ENCODE data around the gene KRTAP7-1.

The KRTAP7-1 gene

GRCh38 chr21:30829659-30830058 is at the start of gene KRTAP7-1:
Gene KRTAP7-1, minus strand, starts transcription at chr21:30829759. Its CDS starts 61 bp downstream, at chr21:30829698.
- no peak within 1 kb of the TSS for H3K4me3 ChIP-seq (ENCODE audit: low read depth in 1 of 5, low read length in 5 of 5)
- no peaks in the 10 kb centered on the region for H3K36me3 ChIP-seq (ENCODE audit: control insufficient read depth in 5 of 5, insufficient read depth in 5 of 5, low read length in 5 of 5)
- H3K27me3 ChIP-seq (ENCODE audit: control insufficient read depth in 5 of 5, insufficient read depth in 4 of 5, low read length in 5 of 5), result peaks cover 0 to 3% (median 0%) of the 10 kb centered on the region in 5 donors
- H3K4me1 ChIP-seq (ENCODE audit: control insufficient read depth in 5 of 5, insufficient read depth in 5 of 5, low read length in 5 of 5), result no peaks in the 10 kb centered on the region
- no peak within 1 kb of the TSS for H3K27ac ChIP-seq (ENCODE audit: low read depth, low read length)
- H3K9ac ChIP-seq (ENCODE audit: low read length in 5 of 5), result no peak within 1 kb of the TSS
- peaks cover 0 to 5% (median 2%) of the 10 kb centered on the region in 5 donors for H3K9me3 ChIP-seq (ENCODE audit: control insufficient read depth in 5 of 5, low read length in 5 of 5)

- H3K27me3 ChIP-seq (ENCODE audit: control insufficient read depth in 5 of 5, insufficient read depth in 4 of 5, low read length in 5 of 5), result no peaks in the 10 kb centered on the region
- no peaks in the 10 kb centered on the region for H3K36me3 ChIP-seq (ENCODE audit: control insufficient read depth in 5 of 5, insufficient read depth in 5 of 5, low read length in 5 of 5)
- H3K27ac ChIP-seq (ENCODE audit: low read depth, low read length), result no peak overlapping the region
- H3K9ac ChIP-seq (ENCODE audit: low read length in 5 of 5), result no peak overlapping the region
- H3K4me1 ChIP-seq (ENCODE audit: control insufficient read depth in 5 of 5, insufficient read depth in 5 of 5, low read length in 5 of 5), result no peaks in the 10 kb centered on the region
- H3K4me3 ChIP-seq (ENCODE audit: low read depth in 1 of 5, low read length in 5 of 5), result no peak overlapping the region
- no peaks in the 10 kb centered on the region for H3K9me3 ChIP-seq (ENCODE audit: control insufficient read depth in 5 of 5, low read length in 5 of 5)
Measured at GRCh38 chr21:30874526-30874925, 45.0 kb upstream of the KRTAP7-1 start.

GRCh38 chr21:30847627-30848500 is 18.3 kb upstream of the KRTAP7-1 start:
- H3K4me3 ChIP-seq (ENCODE audit: low read depth in 1 of 5, low read length in 5 of 5), result no peak overlapping the region
- no peak overlapping the region for H3K9ac ChIP-seq (ENCODE audit: low read length in 5 of 5)
- no peaks in the 10 kb centered on the region for H3K36me3 ChIP-seq (ENCODE audit: control insufficient read depth in 5 of 5, insufficient read depth in 5 of 5, low read length in 5 of 5)
- no peaks in the 10 kb centered on the region for H3K9me3 ChIP-seq (ENCODE audit: control insufficient read depth in 5 of 5, low read length in 5 of 5)
- H3K27ac ChIP-seq (ENCODE audit: low read depth, low read length), result no peak overlapping the region
- no peaks in the 10 kb centered on the region for H3K27me3 ChIP-seq (ENCODE audit: control insufficient read depth in 5 of 5, insufficient read depth in 4 of 5, low read length in 5 of 5)
- H3K4me1 ChIP-seq (ENCODE audit: control insufficient read depth in 5 of 5, insufficient read depth in 5 of 5, low read length in 5 of 5), result no peaks in the 10 kb centered on the region

- Histone ChIP-seq H3K27me3 (ENCODE audit: control insufficient read depth in 5 of 5, insufficient read depth in 4 of 5, low read length in 5 of 5) (peaks cover 0 to 4% (median 0%) of the 10 kb centered on the region in 5 donors), H3K27ac (ENCODE audit: low read depth, low read length) (no peak overlapping the region), H3K4me3 (ENCODE audit: low read depth in 1 of 5, low read length in 5 of 5) (no peak overlapping the region), H3K9ac (ENCODE audit: low read length in 5 of 5) (no peak overlapping the region), H3K36me3 (ENCODE audit: control insufficient read depth in 5 of 5, insufficient read depth in 5 of 5, low read length in 5 of 5) (no peaks in the 10 kb centered on the region), H3K9me3 (ENCODE audit: control insufficient read depth in 5 of 5, low read length in 5 of 5) (no peaks in the 10 kb centered on the region), H3K4me1 (ENCODE audit: control insufficient read depth in 5 of 5, insufficient read depth in 5 of 5, low read length in 5 of 5) (no peaks in the 10 kb centered on the region)
Measured at GRCh38 chr21:30842990-30843389, 13.4 kb upstream of the KRTAP7-1 start.

GRCh38 chr21:30839304-30839703 is 9.7 kb upstream of the KRTAP7-1 start:
- Histone ChIP-seq H3K27ac (ENCODE audit: low read depth, low read length) (no peak overlapping the region), H3K9ac (ENCODE audit: low read length in 5 of 5) (no peak overlapping the region), H3K36me3 (ENCODE audit: control insufficient read depth in 5 of 5, insufficient read depth in 5 of 5, low read length in 5 of 5) (no peaks in the 10 kb centered on the region), H3K4me1 (ENCODE audit: control insufficient read depth in 5 of 5, insufficient read depth in 5 of 5, low read length in 5 of 5) (no peaks in the 10 kb centered on the region), H3K9me3 (ENCODE audit: control insufficient read depth in 5 of 5, low read length in 5 of 5) (no peaks in the 10 kb centered on the region), H3K4me3 (ENCODE audit: low read depth in 1 of 5, low read length in 5 of 5) (no peak overlapping the region), H3K27me3 (ENCODE audit: control insufficient read depth in 5 of 5, insufficient read depth in 4 of 5, low read length in 5 of 5) (peaks cover 0 to 4% (median 0%) of the 10 kb centered on the region in 5 donors)

GRCh38 chr21:30838536-30838935 is 9.0 kb upstream of the KRTAP7-1 start:
- Histone ChIP-seq H3K9me3 (ENCODE audit: control insufficient read depth in 5 of 5, low read length in 5 of 5) (no peaks in the 10 kb centered on the region), H3K9ac (ENCODE audit: low read length in 5 of 5) (no peak overlapping the region), H3K27me3 (ENCODE audit: control insufficient read depth in 5 of 5, insufficient read depth in 4 of 5, low read length in 5 of 5) (peaks cover 0 to 4% (median 0%) of the 10 kb centered on the region in 5 donors), H3K4me3 (ENCODE audit: low read depth in 1 of 5, low read length in 5 of 5) (no peak overlapping the region), H3K27ac (ENCODE audit: low read depth, low read length) (no peak overlapping the region), H3K4me1 (ENCODE audit: control insufficient read depth in 5 of 5, insufficient read depth in 5 of 5, low read length in 5 of 5) (no peaks in the 10 kb centered on the region), H3K36me3 (ENCODE audit: control insufficient read depth in 5 of 5, insufficient read depth in 5 of 5, low read length in 5 of 5) (no peaks in the 10 kb centered on the region)

GRCh38 chr21:30831194-30831765 is 1.7 kb upstream of the KRTAP7-1 start:
- H3K36me3 ChIP-seq (ENCODE audit: control insufficient read depth in 5 of 5, insufficient read depth in 5 of 5, low read length in 5 of 5), result no peaks in the 10 kb centered on the region
- peaks cover 0 to 5% (median 2%) of the 10 kb centered on the region in 5 donors for H3K9me3 ChIP-seq (ENCODE audit: control insufficient read depth in 5 of 5, low read length in 5 of 5)
- H3K9ac ChIP-seq (ENCODE audit: low read length in 5 of 5), result no peak overlapping the region
- H3K4me3 ChIP-seq (ENCODE audit: low read depth in 1 of 5, low read length in 5 of 5), result no peak overlapping the region
- no peak overlapping the region for H3K27ac ChIP-seq (ENCODE audit: low read depth, low read length)
- H3K4me1 ChIP-seq (ENCODE audit: control insufficient read depth in 5 of 5, insufficient read depth in 5 of 5, low read length in 5 of 5), result no peaks in the 10 kb centered on the region
- peaks cover 0 to 3% (median 0%) of the 10 kb centered on the region in 5 donors for H3K27me3 ChIP-seq (ENCODE audit: control insufficient read depth in 5 of 5, insufficient read depth in 4 of 5, low read length in 5 of 5)

GRCh38 chr21:30818837-30819610 is 10.5 kb downstream of the KRTAP7-1 start:
- Histone ChIP-seq H3K27ac (ENCODE audit: low read depth, low read length) (no peak overlapping the region), H3K4me1 (ENCODE audit: control insufficient read depth in 5 of 5, insufficient read depth in 5 of 5, low read length in 5 of 5) (no peaks in the 10 kb centered on the region), H3K4me3 (ENCODE audit: low read depth in 1 of 5, low read length in 5 of 5) (no peak overlapping the region), H3K27me3 (ENCODE audit: control insufficient read depth in 5 of 5, insufficient read depth in 4 of 5, low read length in 5 of 5) (no peaks in the 10 kb centered on the region), H3K36me3 (ENCODE audit: control insufficient read depth in 5 of 5, insufficient read depth in 5 of 5, low read length in 5 of 5) (no peaks in the 10 kb centered on the region), H3K9ac (ENCODE audit: low read length in 5 of 5) (no peak overlapping the region), H3K9me3 (ENCODE audit: control insufficient read depth in 5 of 5, low read length in 5 of 5) (no peaks in the 10 kb centered on the region)

- no peaks in the 10 kb centered on the region for H3K9me3 ChIP-seq (ENCODE audit: control insufficient read depth in 5 of 5, low read length in 5 of 5)
- H3K4me3 ChIP-seq (ENCODE audit: low read depth in 1 of 5, low read length in 5 of 5), result no peak within 1 kb of the TSS
- H3K9ac ChIP-seq (ENCODE audit: low read length in 5 of 5), result no peak within 1 kb of the TSS
- no peaks in the 10 kb centered on the region for H3K4me1 ChIP-seq (ENCODE audit: control insufficient read depth in 5 of 5, insufficient read depth in 5 of 5, low read length in 5 of 5)
- no peak within 1 kb of the TSS for H3K27ac ChIP-seq (ENCODE audit: low read depth, low read length)
- peaks cover 0 to 6% (median 0%) of the 10 kb centered on the region in 5 donors for H3K27me3 ChIP-seq (ENCODE audit: control insufficient read depth in 5 of 5, insufficient read depth in 4 of 5, low read length in 5 of 5)
- no peaks in the 10 kb centered on the region for H3K36me3 ChIP-seq (ENCODE audit: control insufficient read depth in 5 of 5, insufficient read depth in 5 of 5, low read length in 5 of 5)
Measured at GRCh38 chr21:30813174-30813573, 16.4 kb downstream of the KRTAP7-1 start, which contains the start of gene KRTAP8-1. Gene KRTAP8-1, minus strand, starts transcription at chr21:30813274. Its CDS starts 54 bp downstream, at chr21:30813220.

Data from subcutaneous abdominal adipose tissue (tissue), 5 donors.